Measurements from ENCODE around the gene RBKS.
"Not testable (repeated sequence)": the region's sequence is repeated elsewhere in the genome, so short reads cannot be mapped to it uniquely, and the experiment has no call there.

The RBKS gene

DNA sequence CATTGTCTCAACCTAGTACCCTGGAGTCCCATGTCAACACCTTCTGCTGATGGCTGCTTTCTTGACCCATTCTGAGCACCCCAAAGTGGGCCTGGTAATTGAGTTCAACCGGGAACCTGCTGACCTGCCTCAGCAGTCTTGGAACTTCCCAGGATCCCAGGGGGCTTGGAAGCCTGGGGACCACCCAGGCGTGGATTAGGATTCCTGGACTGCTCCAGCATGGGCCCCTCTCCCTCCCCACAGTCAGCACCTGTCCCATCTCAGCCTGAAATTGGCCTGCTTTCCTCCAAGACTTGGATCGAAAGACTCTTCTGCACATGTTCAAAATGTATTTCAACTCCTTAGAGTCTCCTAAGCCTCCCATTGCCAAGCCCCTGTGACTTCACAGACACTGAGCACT is 134.1 kb downstream of the RBKS start:
- no peak for FAIRE-seq

DNA sequence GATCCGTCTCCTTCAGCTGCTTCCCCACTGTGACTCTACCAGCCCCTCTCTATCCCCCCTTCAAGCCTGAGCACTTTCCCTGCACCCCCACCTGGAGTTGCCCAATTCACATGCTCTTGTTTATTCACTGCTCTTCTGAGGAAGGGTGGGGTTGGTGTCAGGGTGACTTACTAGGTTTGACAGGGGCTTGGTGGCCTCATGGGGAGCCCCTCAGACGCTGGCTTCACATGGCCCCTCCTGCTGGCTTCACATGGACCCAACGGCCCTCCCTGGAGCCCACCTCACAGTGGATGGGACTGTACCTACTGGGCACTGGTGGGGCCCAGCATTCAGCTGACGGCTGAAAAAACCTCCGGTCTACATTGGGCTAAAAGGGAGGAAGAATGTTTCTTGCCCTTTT is 135.4 kb downstream of the RBKS start:
- FAIRE-seq, result no peak

DNA sequence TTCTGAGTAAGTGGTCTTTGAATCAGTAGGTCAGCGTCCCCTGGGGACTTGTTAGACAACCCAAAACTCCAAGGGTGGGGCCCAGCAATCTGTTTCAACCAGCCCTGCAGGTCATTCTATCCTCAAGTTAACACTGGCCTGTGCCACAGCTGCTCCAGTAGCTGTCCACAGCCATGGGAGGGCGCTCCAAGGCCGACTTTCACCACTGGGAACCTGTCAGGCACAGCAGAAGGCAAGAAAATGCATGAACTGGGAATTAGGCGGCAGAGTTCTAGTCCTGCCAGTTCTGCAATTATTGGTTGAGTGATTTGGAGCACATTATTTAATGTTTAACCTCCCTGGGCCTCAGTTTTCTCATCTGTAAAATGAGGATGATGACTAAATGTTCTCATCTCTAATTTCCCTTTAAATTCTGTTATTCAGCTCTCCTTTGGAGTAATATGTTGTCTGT is 136.0 kb downstream of the RBKS start:
- peak; percentile 34 for FAIRE-seq

- FAIRE-seq, result no peak
Observed at GRCh38 chr2:27752551-27753237, 137.5 kb downstream of the RBKS start.

GRCh38 chr2:27751377-27751776 is 138.8 kb downstream of the RBKS start:
- no peak for FAIRE-seq

GRCh38 chr2:27748803-27749554 is 141.2 kb downstream of the RBKS start:
- FAIRE-seq, result not testable (repeated sequence)

- no peak for FAIRE-seq
Observed at GRCh38 chr2:27747827-27748352, 142.3 kb downstream of the RBKS start.

DNA sequence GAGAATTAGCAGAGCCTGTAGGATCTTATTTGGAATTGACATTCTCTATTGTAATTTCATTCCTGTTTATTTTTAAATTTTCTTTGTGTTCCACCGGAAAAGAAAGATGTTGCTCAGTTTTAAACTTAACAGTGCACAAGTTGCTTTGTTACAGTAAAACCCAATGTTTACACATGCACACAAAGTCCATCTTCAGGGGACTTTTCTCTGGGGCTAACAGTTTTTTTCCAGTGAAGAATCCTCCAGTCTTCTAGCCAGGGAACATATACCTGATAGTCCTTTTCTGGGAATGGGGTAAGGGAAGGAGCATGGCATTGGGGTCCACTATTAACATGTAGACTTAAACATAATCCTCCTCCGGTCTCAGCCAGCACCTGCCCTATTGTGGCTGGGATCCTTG is 143.9 kb downstream of the RBKS start:
- FAIRE-seq, result no peak

DNA sequence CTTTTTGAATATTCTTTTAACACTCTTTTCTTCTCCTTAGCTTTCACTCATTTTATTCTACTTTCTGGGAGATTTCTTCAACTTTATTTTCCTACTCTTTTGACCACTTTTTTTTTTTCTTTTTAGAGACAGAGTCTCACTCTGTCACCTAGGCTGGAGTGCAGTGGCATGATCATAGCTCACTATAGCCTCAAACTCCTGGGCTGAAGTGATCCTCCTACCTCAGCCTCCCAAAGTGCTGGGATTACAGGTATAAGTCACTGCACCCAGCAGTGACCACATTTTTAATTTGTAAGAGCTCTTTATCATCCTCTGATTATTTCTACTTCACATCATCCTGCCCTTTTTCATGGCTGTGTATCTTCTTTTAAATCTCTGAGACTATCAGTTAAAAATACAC is 144.7 kb downstream of the RBKS start:
- not testable (repeated sequence) for FAIRE-seq

GRCh38 chr2:27742571-27742970 is 147.6 kb downstream of the RBKS start:
- FAIRE-seq, result no peak

DNA sequence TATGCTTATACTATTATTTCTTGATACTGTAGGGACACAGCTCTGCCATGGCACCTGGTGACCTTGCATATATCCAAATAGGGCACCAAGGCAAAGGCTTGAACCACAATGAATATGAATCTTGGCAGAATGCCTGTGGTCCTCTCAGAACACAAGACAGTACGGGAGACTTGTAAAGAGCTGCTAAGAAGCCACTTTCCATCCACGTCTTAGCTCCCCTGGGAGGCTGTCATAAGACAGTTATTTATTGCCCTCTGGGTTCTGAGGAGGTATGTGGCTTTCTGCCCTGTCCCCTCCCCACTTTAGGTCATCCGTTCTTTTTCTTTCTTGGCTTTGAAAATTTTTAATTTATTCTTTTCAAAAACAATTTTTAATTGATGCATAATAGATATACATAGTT is 148.5 kb downstream of the RBKS start:
- FAIRE-seq, result no peak

GRCh38 chr2:27739058-27739373 is 151.2 kb downstream of the RBKS start:
- no peak for FAIRE-seq

GRCh38 chr2:27738349-27739057 is 151.7 kb downstream of the RBKS start:
- FAIRE-seq, result no peak

DNA sequence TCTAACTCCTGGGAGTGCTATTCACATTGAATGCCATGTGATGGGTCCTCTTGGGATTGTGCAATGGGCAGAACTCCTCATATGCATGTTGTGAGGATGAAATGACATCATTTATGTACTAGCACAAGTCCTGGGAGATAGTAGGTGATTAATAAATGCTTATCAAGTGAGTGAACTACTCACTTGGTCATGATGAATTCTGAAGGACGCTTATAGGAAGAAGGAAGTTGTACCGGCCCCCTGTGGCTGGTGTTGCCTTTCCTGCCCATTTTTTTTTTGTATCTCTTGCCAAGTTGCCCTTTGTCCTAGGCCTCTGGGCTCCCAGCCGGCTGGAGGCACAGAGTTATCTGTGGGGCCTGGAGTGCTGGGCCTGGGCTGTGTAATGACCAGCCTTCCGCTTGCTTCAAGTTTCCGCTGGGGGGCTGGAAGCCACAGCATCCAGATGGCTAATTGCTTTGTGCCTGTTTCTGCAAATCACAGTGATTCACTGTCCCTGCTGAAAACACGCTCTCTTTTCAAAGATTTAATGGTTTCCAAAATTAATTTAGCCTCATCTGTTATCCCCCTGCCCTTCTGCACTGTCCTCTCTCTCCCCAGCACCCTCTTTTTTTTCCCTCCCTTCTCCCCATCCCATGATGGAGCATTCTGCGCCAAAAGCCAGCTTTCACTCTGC is 152.4 kb downstream of the RBKS start:
- no peak for FAIRE-seq

- no peak for FAIRE-seq
Observed at GRCh38 chr2:27736890-27737204, 153.3 kb downstream of the RBKS start.

- FAIRE-seq, result no peak
Observed at GRCh38 chr2:27736031-27736889, 153.9 kb downstream of the RBKS start.

- FAIRE-seq, result no peak
Observed at GRCh38 chr2:27735263-27735904, 154.8 kb downstream of the RBKS start.

- FAIRE-seq, result no peak
Observed at GRCh38 chr2:27734305-27734704, 155.9 kb downstream of the RBKS start.

All from G401.6 (cell line).